A549 (cell line): ENCODE results near the gene LRP5. TPM values are rescaled to one million over a fixed set of nuclear protein-coding genes. Genes with fewer than 3 reads are reported as not detected.

Source experiments
- ATAC-seq, 2 experiments: fragments of 200-7000 bp in 1 of 2; fragments of >200 bp in 1 of 2; cut with Nextera tagmentation in 1 of 2; cut with Tn5 transposase in 1 of 2; 3 replicates each; pipeline versions ENCODE4 v1.8.0 to v1.9.1; 2018 to 2020; ENCODE audit warnings: mild to moderate bottlenecking in 1 of 2, moderate library complexity in 1 of 2
- CTCF ChIA-PET: fragments of 300-600 bp; sonication (Branson Sonifier 250); formaldehyde crosslinking; extraction: SDS; loops from one replicate; lab custom pipeline; 2021; ENCODE audit warnings: antibody characterized with exemption, inconsistent platforms; lab: Yijun Ruan, JAX
- POLR2A ChIA-PET: fragments of 350-600 bp; formaldehyde crosslinking; extraction: SDS; loops from one replicate; lab custom pipeline; 2021; ENCODE audit warnings: antibody characterized with exemption, inconsistent platforms; lab: Yijun Ruan, JAX
- DNase-seq, 2 experiments: peaks; one replicate each; pipeline versions ENCODE4 v3.0.0 to v3.0.0-alpha.2; 2011 to 2016; ENCODE audit warnings: low read depth in 1 of 2, low spot score in 1 of 2
- FAIRE-seq: peaks from 2 replicates; lab custom pipeline; 2011; peaks lifted over from hg19 to GRCh38; lab: Jason Lieb, UNC
- H3K27ac ChIP-seq, 2 experiments: fragments of >200 bp; sonication (Bioruptor Twin); formaldehyde crosslinking; 3 replicates each; pipeline ENCODE4 v1.5.1; 2016 to 2017
- H3K4me1 ChIP-seq: fragments of >200 bp; sonication (Bioruptor Twin); formaldehyde crosslinking; 3 replicates; pipeline ENCODE4 v1.6.1; 2016
- H3K4me2 ChIP-seq: fragments of >200 bp; sonication (Bioruptor Twin); formaldehyde crosslinking; 3 replicates; pipeline ENCODE4 v1.6.1; 2016
- H3K4me3 ChIP-seq: fragments of >200 bp; sonication (Bioruptor Twin); formaldehyde crosslinking; 3 replicates; pipeline ENCODE4 v1.5.1; 2016
- H3K9me3 ChIP-seq: fragments of >200 bp; sonication (Bioruptor Twin); formaldehyde crosslinking; 3 replicates; pipeline ENCODE4 v1.6.1; 2016
- CBX8 ChIP-seq: fragments of 200-600 bp; sonication (generic); IDR thresholded peaks from 2 replicates; pipeline ENCODE4 v1.6.1; 2016
- EHF ChIP-seq: fragments of 250-450 bp; sonication (Bioruptor Pico); IDR thresholded peaks from 2 replicates; pipeline ENCODE4 v1.5.0; 2020; ENCODE audit warnings: mild to moderate bottlenecking
- EP300 ChIP-seq, 2 experiments: fragments of >200 bp; sonication (Bioruptor Twin); formaldehyde crosslinking; IDR thresholded peaks; 2 replicates in 1 of 2; 3 replicates in 1 of 2; pipeline ENCODE4 v1.6.1; 2016 to 2017
- ESRRA ChIP-seq: fragments of 150-350 bp; IDR thresholded peaks from 2 replicates; pipeline ENCODE4 v1.6.1; 2014; ENCODE audit warnings: mild to moderate bottlenecking, low read length, borderline replicate concordance
- GATA3 ChIP-seq: IDR thresholded peaks from 2 replicates; pipeline ENCODE4 v1.6.1; 2012; ENCODE audit warnings: borderline replicate concordance
- HDAC2 ChIP-seq: fragments of 200-600 bp; sonication (generic); IDR thresholded peaks from 2 replicates; pipeline ENCODE4 v1.6.1; 2016
- JUNB ChIP-seq: fragments of >200 bp; sonication (Bioruptor Twin); formaldehyde crosslinking; IDR thresholded peaks from 2 replicates; pipeline ENCODE4 v1.6.1; 2016
- MAZ ChIP-seq: fragments of 150-350 bp; IDR thresholded peaks from 2 replicates; pipeline ENCODE4 v1.6.1; 2014; ENCODE audit warnings: antibody characterized with exemption, low read depth, low read length, borderline replicate concordance
- NFE2L2 ChIP-seq: fragments of 150-350 bp; conservative IDR thresholded peaks from 2 replicates; pipeline ENCODE4 v1.6.1; 2014; ENCODE audit warnings: low read length
- RAD21 ChIP-seq, 2 experiments: fragments of >200 bp in 1 of 2; sonication (Bioruptor Twin) in 1 of 2; formaldehyde crosslinking in 1 of 2; IDR thresholded peaks in 1 of 2; conservative IDR thresholded peaks in 1 of 2; 2 replicates in 1 of 2; 3 replicates in 1 of 2; pipeline ENCODE4 v1.6.1; 2012 to 2018; ENCODE audit warnings: inconsistent platforms in 1 of 2
- REST ChIP-seq: fragments of 200-600 bp; sonication (generic); IDR thresholded peaks from 2 replicates; pipeline ENCODE4 v1.6.1; 2016; ENCODE audit warnings: antibody characterized with exemption, mild to moderate bottlenecking, moderate library complexity
- RFX5 ChIP-seq: fragments of 450-650 bp; IDR thresholded peaks from 2 replicates; pipeline ENCODE4 v1.7.1; 2014; ENCODE audit warnings: antibody characterized with exemption, mild to moderate bottlenecking, moderate library complexity
- RNF2 ChIP-seq: fragments of 200-600 bp; sonication (generic); IDR thresholded peaks from 2 replicates; pipeline ENCODE4 v1.6.1; 2016; ENCODE audit warnings: low read depth, mild to moderate bottlenecking, antibody characterized with exemption, moderate library complexity, borderline replicate concordance
- SREBF2 ChIP-seq: fragments of 450-650 bp; IDR thresholded peaks from 2 replicates; pipeline ENCODE4 v1.6.1; 2014; ENCODE audit warnings: mild to moderate bottlenecking, moderate library complexity
- TFCP2L1 ChIP-seq: fragments of 250-450 bp; sonication (Bioruptor Pico); IDR thresholded peaks from 2 replicates; pipeline ENCODE4 v1.5.0; 2021; ENCODE audit warnings: mild to moderate bottlenecking
- ZSCAN20 ChIP-seq: fragments of 250-450 bp; sonication (Bioruptor Pico); IDR thresholded peaks from 2 replicates; pipeline ENCODE4 v1.8.0; 2022; ENCODE audit warnings: mild to moderate bottlenecking, moderate library complexity
- WGBS: methylation state at CpG from one replicate; pipeline ENCODE4 v1.1.6; 2017; ENCODE audit errors: missing lambda C conversion rate; 5-methylcytosine and 5-hydroxymethylcytosine counted together
- polyA plus RNA-seq, 4 experiments: library from polyadenylated mRNA; depleted of rRNA in 3 of 4; stranded (reverse); fragments of >200 nt; fragmentation: RNase III in 1 of 4; extraction: RNeasy Plus Mini Kit Qiagen cat#74134 plus additional on column Dnase treatment in 1 of 4; gene quantifications; 2 replicates in 3 of 4; 3 replicates in 1 of 4; pipeline ENCODE4 v1.2.3, GENCODE V29; 2011 to 2017
- TF ChIP-seq, protein P1 (sequence below): fragments of 250-450 bp; sonication (Bioruptor Pico); IDR thresholded peaks from 2 replicates; pipeline ENCODE4 v1.5.0; 2021; ENCODE audit warnings: mild to moderate bottlenecking, moderate library complexity, borderline replicate concordance
- TF ChIP-seq, protein P2 (sequence below): IDR thresholded peaks from 2 replicates; pipeline ENCODE4 v1.6.1; 2012; ENCODE audit warnings: low read depth, borderline replicate concordance
- TF ChIP-seq, protein P3 (sequence below): fragments of >200 bp; sonication (Bioruptor Twin); formaldehyde crosslinking; IDR thresholded peaks from 2 replicates; pipeline ENCODE4 v1.6.1; 2016
- TF ChIP-seq, protein P4 (sequence below): fragments of >200 bp; sonication (Bioruptor Twin); formaldehyde crosslinking; IDR thresholded peaks from 3 replicates; pipeline ENCODE4 v1.5.1; 2016

Gene LRP5
- polyA plus RNA-seq, 2 of the 4 experiments (the other 2 are of a cell fraction) = 10.9 to 32.3 TPM

DNA sequence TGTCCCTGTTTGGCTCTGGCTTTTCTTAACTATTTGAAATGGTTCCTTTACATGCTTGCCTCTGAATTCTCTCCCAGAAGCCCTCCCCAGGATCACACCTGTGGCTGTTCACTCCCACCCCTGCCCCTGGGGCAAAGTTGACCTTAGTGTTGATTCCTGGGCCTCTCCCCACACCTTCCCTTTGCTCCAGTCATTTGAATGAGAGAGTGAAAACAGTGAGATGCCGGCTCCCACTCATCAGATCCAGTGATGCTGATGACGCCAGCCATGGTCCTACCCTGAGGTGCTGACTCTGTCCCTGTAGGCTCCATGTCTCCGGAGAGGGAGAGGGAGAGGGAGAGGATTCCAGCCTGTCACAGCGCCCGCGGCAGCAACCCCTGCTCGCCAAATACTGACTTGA lies 40.7 kb downstream of the LRP5 start:
- Histone ChIP-seq H3K4me3 (no peak overlapping the region), H3K9me3 (no peaks in the 10 kb centered on the region), H3K27ac (peak overlapping the region; percentile 91 to 92), H3K4me1 (peaks cover 34% of the 10 kb centered on the region), H3K4me2 (peak overlapping the region; percentile 80; the same call in 2 of the 3 replicates)
- TF ChIP-seq RFX5 (no peak), REST (no peak), JUNB (no peak), SREBF2 (no peak), NFE2L2 (no peak), ESRRA (no peak), HDAC2 (no peak), ZSCAN20 (no peak), RNF2 (no peak), TFCP2L1 (CRISPR knock-in tag) (no peak)
- TF ChIP-seq, protein P1, sequence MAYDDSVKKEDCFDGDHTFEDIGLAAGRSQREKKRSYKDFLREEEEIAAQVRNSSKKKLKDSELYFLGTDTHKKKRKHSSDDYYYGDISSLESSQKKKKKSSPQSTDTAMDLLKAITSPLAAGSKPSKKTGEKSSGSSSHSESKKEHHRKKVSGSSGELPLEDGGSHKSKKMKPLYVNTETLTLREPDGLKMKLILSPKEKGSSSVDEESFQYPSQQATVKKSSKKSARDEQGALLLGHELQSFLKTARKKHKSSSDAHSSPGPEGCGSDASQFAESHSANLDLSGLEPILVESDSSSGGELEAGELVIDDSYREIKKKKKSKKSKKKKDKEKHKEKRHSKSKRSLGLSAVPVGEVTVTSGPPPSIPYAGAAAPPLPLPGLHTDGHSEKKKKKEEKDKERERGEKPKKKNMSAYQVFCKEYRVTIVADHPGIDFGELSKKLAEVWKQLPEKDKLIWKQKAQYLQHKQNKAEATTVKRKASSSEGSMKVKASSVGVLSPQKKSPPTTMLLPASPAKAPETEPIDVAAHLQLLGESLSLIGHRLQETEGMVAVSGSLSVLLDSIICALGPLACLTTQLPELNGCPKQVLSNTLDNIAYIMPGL (CRISPR knock-in tag) = no peak
- TF ChIP-seq, protein P2, sequence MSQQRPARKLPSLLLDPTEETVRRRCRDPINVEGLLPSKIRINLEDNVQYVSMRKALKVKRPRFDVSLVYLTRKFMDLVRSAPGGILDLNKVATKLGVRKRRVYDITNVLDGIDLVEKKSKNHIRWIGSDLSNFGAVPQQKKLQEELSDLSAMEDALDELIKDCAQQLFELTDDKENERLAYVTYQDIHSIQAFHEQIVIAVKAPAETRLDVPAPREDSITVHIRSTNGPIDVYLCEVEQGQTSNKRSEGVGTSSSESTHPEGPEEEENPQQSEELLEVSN = no peak
- ChIA-PET CTCF (no interaction called here), POLR2A (no interaction called here)
- peak; percentile 35 for DNase-seq
- 92% methylated on average over 7 of the region's 7 CpGs for WGBS
- peak; percentile 8 to 30; a peak in 4 of 6 replicates for ATAC-seq
- FAIRE-seq = no peak

DNA sequence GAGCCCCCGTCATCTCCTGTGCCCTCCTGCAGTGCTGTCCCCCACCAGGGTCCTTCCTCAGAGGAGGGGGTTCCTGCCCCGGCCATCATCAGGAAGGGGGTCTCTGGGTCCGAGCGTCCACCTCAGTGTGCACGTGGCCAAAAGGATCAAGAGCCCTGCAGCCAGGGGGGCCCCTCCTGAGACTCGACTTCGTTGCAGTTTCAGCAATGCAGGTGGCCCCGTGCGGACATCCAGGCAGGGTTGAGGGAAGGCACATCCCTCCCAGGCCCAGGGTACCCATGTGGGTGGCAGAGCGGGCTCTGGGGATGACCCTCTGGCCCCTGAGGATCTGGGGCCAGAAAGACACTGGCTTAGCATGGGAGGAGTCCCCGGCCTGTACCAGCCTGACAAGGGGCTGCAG lies 41.3 kb downstream of the LRP5 start:
- H3K27ac ChIP-seq = peak overlapping the region; percentile 91 to 92
- peak; percentile 25 to 48; a peak in 4 of 6 replicates for ATAC-seq
- TF ChIP-seq, protein P3, sequence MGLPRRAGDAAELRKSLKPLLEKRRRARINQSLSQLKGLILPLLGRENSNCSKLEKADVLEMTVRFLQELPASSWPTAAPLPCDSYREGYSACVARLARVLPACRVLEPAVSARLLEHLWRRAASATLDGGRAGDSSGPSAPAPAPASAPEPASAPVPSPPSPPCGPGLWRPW = no peak
- TF ChIP-seq CBX8 = no peak
- TF ChIP-seq, protein P4, sequence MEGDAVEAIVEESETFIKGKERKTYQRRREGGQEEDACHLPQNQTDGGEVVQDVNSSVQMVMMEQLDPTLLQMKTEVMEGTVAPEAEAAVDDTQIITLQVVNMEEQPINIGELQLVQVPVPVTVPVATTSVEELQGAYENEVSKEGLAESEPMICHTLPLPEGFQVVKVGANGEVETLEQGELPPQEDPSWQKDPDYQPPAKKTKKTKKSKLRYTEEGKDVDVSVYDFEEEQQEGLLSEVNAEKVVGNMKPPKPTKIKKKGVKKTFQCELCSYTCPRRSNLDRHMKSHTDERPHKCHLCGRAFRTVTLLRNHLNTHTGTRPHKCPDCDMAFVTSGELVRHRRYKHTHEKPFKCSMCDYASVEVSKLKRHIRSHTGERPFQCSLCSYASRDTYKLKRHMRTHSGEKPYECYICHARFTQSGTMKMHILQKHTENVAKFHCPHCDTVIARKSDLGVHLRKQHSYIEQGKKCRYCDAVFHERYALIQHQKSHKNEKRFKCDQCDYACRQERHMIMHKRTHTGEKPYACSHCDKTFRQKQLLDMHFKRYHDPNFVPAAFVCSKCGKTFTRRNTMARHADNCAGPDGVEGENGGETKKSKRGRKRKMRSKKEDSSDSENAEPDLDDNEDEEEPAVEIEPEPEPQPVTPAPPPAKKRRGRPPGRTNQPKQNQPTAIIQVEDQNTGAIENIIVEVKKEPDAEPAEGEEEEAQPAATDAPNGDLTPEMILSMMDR = no peak
- no peak for TF ChIP-seq MAZ
- no peak for TF ChIP-seq RAD21 (conservative IDR thresholded peaks at IDR 0.05 in 1 of 2, IDR thresholded peaks at IDR 0.05 in 1 of 2)
- TF ChIP-seq EHF (CRISPR knock-in tag) = no peak
- TF ChIP-seq EP300 (IDR thresholded peaks at IDR 0.05) = no peak
- TF ChIP-seq, protein P2 = no peak
- no peak for TF ChIP-seq GATA3
- no peak for TF ChIP-seq JUNB
- 0 out of 3 replicates have a peak, but pooled peaks cover under 1% of the 10 kb centered on the region for H3K9me3 ChIP-seq
- peak in 1 of 2 experiments; percentile 25 for DNase-seq
- H3K4me2 ChIP-seq = peak overlapping the region; percentile 80
- CTCF ChIA-PET = interaction anchor here (0.6 kb wide), 1 partner anchor 55 kb away, joined by 3 read pairs; no protein-coding TSS in a partner anchor
- no peak for FAIRE-seq
- no peak overlapping the region for H3K4me3 ChIP-seq
- peaks cover 34% of the 10 kb centered on the region for H3K4me1 ChIP-seq
- 84% methylated on average over 9 of the region's 11 CpGs for WGBS
- POLR2A ChIA-PET = interaction anchor here (1.0 kb wide), 1 partner anchor 82 kb away, joined by 3 read pairs; the partner anchor contains the start of gene C11orf24
